GM12892 (cell line): ENCODE results near the gene INKA1.

Experiments
- POLR2A ChIP-seq: IDR thresholded peaks from 2 replicates; pipeline ENCODE4 v1.6.1; 2011; ENCODE audit warnings: low read depth, low read length, control low read depth
- POLR2AphosphoS5 ChIP-seq: IDR thresholded peaks from 2 replicates; pipeline ENCODE4 v1.6.1; 2011; ENCODE audit warnings: low read depth, low read length, control low read depth

DNA sequence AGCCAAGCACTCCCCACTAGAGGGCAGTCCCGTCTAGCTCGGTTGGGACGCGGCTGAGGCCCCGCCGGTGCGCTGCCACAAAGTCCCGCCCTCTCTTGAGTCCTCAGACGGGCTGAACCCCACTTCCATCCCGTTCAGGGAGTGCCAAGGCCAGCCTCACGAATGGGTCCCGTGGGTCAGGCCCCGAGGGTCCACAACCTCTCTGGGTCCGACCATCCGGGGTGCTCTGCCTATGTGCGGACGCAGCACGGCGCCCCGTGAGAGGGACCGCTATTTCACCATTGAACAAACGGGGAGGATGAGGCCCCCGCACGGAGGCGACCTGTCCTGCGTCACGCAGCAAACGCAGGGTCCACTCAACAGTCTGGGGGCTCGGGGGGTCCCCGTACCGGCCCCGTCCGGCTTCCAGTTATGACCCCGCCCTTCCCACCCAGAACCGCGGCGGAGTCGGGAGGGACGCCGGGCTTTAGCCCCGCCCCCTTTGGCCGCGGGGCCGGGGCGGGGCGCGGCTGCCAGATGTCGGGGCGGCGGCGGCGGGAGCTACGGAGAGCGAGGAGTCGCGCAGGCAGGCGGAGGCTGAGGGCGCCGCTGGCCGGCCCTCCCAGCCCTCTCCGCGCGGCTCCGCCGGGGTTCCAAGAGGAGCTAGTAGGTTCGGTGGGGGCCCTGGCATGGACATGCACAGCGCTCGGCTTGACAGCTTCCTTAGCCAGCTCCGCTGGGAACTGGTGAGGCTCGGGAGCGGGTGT, at the start of gene INKA1:
- TF ChIP-seq POLR2A, result peak; percentile 41; the same call in 1 of the 2 replicates
- no peak for TF ChIP-seq POLR2AphosphoS5
